Measurements from ENCODE around the gene EEF1AKMT3.

Gene EEF1AKMT3

DNA sequence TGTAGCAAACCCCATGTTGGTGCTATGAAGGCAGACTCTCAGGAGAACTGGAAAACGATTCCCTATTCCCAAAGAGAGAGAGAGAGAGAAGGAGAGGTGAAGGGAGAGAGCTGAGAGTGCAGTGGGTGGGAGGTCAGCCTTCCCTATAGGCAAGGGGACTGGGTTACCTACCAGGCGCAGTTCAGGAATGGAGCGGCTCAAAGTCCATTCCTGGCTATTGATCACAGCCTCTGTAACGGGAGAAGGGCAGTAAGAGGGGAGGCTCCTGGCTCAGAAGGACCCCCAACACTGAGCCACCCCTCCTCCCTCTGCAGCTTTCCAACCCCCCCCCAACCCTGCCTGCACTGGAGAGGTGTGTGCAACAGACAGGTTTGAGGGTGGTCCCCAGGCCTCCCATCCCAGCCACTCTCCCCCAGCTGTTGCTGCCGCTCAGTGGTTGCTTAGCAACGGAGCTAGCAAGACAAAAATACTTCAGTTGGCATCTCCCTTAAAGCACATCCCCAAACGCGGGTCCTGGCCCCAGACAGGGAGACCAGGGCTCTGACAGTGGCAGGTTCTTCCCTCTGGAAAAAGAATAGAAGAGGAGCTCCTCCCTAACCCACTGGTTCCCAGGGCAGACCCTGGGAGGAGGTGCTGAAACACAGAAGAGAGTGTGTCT, 37.1 kb upstream of the EEF1AKMT3 start:
- DNase-seq (ENCODE audit: low read depth, low spot score), result no peak

DNA sequence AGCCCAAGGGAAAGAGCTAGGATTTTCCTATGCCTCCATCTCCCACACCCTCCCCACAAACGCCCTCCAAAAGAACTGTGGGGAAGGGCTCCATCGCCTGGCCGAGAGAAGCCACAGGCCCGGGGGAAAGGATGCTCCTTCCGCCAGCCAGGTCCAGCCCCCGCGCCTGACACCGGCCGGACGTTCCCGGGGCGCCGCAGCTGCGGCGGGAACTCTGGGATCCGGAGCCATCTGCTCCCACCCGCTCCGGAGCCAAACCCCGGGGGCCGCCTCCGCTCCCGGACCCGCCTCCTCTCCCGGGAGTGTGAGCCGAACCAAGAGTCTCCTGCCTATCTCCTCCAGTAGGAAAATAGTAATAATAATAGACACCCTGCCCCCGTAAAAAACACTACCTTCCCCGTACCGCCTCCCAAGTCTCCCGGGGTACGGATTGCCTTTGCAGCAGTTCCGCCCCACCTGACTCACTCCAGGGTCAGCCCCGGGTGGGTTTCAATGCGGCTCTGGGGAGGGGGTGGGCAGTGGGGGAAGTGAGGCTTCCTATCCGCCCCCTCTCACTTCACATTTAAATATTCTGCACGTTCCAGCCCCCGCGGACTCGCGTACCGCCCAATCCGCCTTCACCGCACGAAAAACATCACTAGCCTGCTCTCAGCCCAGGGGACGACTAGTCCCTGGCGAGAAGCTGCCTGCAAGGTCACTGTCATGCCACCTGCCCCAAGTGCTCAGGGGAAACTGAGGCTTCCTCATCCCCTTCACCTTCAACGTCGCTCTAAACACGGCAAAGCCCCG, 36.3 kb upstream of the EEF1AKMT3 start:
- no peak for DNase-seq (ENCODE audit: low read depth, low spot score)

DNA sequence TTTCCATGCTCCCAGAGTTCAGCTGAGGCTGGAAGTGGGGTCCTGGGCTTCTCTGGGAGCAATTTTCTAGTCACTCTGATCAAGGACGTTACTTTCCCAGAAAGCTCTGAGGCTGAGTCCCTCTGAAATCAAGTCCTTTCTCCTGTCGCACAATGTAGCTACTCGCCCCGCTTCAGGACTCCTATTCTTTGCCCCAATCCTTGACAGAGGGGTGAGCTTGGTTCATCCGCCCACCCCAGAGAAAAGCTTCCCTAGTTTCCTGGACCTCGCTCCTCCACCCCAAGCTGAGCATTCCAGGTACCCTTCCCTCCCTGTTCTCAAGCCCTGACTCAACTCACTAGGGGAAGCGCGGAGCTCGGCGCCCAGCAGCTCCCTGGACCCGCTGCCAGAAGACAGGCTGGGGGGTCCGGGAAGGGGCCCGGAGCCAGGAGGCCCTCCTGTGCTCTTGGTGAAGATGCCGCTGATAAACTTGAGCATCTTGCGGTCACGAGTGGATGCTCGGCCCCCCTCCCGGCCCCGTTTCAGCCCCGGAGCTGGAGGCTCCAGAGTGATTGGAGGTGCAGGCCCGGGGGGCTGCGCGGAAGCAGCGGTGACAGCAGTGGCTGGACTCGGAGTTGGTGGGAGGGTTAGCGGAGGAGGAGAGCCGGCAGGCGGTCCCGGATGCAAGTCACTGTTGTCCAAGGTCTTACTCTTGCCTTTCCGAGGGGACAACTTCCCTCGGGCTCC, 35.5 kb upstream of the EEF1AKMT3 start:
- DNase-seq (ENCODE audit: low read depth, low spot score), result no peak

DNA sequence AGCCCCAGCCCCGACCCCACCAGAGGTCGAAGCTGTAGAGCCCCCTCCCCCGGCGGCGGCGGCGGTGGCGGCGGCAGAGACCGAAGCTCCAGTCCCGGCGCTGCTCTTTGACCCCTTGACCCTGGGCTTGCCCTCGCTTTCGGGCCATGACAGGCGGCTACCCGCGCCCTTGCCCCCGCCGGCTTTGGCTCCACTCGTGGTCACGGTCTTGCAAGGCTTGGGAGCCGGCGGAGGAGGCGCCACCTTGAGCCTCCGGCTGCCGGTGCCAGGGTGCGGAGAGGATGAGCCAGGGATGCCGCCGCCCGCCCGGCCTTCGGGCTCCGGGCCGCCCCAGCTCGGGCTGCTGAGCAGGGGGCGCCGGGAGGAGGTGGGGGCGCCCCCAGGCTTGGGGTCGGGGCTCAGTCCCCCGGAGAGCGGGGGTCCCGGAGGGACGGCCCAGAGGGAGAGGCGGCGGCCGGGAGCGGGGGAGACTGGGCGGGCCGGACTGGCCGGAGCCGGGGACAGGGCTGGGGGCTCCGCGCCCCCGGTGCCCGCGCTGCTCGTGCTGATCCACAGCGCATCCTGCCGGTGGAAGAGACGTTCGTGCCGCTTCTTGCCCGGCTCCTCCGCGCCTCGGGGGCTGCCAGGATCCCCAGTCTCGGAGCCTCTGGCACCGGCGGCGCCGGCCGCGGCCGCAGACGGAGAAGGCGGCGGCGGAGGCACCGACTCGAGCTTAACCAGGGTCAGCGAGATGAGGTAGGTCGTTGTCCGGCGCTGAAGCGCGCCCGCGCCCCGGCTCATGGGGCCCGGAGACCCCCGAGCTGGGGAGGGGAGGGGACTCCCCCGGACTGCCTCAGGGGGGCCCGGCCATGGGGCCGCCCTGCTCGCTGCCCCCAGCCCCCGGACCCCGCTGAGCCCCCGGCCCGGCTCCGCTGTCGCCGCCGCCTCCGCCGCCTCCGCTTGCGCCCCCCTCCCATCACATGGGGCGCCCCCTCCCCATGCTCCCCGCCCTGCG, 34.6 kb upstream of the EEF1AKMT3 start:
- no peak for DNase-seq (ENCODE audit: low read depth, low spot score)

DNA sequence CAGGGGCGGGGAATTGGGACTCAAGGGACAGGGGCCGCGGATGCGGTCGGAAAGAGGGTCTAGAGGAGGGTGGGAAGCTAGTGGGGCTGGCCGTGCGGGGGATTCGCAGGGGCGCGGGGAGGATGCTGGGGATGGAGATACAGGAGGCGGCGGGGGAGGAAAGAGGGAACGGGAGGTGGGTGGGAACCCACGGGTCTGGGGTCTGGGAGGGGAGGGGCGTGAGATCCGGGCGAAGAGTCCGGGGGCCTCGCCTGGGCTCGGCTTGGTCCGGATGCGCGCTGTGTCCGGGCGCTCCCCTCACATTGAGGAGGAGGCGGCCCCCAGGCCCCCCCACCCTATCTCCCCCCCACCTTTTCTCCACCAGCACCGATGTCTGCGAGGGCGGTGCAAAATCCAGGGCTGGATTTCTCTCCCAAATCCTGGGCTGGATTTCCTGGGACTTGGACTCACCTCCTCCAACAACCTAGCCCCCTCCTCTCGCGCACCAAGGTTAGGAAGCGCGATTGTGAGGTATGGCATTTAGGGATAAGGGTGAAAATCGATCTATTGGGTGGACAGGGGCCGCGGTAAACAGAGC, 33.7 kb upstream of the EEF1AKMT3 start, which contains the start of gene AGAP2:
TSS of gene AGAP2 (minus strand) at position 82 of the 577 bp plus-strand sequence. CDS start 496 bp downstream, outside the sequence.
- no peak for DNase-seq (ENCODE audit: low read depth, low spot score)

DNA sequence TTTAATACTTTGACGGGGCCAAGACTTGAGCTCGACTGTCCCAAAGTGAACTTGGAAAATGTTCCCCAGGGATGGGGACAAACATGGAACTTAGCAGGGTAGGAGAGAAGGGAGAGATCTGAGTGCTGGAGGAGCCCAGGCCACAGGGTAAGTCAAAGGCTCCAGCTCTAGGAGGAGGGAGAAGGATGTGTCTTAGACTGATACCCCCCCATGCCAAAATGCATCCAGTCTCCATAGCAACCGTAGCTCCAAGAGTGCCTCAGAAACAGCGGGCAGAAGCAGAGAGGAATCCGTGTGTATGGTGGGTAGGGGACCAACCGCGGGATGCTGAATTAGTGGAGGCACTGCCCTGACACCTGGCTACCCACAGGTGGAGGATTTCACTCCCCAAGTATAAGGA, 33.0 kb upstream of the EEF1AKMT3 start:
- DNase-seq (ENCODE audit: low read depth, low spot score), result no peak

DNA sequence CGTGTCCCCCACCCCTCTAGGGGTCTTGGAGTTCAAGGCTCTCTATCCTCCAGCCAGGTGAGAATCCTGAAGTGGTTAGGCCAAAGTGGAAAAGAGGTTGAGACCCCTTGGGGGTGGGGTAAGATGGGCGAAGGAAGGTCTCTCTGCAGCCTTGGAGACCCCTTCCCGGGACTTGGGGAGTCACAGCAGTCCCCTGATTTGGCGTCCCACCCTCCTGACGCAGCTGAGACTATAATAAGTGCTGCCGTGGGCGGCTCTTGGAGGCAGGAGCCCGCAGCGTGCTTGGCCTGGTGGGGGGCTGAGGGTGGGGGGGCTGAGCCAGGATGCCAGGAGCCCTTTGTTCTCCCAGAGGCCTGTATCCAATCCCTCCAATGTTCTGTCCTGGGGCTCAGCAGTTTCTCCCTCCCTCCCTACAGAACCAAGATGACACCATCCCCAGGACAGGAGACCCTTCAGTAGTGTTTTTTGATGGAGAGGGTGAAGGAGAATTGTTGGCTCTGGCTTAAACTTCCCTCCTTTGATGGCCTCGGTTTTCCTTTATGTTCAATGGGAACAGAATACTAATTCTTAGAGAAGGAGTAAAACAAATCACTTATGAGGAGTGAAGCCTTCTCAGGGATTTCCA, 32.4 kb upstream of the EEF1AKMT3 start:
- no peak for DNase-seq (ENCODE audit: low read depth, low spot score)

DNA sequence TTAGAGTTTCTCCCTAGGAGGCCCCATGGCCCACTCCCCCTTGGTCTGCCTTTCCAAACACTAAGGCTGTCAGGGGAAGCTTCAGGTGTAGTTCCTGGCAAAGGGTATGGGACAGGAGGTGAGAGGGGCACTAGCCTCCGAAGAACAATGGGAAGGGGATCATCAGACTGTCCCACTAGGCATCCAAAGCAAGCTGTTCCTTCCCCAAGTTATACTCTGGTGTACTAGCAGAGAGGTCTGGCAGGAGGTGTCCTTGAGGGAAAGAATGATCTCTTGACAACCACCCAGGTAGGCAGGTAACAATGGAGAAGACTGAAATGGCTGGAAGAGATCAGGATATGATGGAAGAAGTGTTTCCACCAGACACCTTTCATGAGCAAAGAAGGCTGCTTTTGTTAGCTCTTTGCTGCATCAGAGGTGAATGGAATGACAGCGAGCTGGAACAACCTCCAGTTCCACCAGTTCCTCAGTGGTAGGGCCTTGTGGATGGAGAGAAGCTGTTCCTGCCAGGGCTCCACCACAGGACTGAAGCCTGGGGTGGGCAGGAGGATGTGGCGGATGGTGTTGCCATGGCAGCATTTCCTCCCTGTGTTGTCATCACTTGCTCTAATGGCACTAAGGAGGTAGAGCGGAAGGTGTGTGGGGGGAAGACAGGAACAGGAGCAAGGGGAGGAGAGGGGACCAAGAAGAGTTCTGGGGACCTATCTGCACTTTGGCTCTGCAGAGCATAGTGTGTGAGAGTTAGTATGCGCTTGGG, 31.6 kb upstream of the EEF1AKMT3 start:
- no peak for DNase-seq (ENCODE audit: low read depth, low spot score)

DNA sequence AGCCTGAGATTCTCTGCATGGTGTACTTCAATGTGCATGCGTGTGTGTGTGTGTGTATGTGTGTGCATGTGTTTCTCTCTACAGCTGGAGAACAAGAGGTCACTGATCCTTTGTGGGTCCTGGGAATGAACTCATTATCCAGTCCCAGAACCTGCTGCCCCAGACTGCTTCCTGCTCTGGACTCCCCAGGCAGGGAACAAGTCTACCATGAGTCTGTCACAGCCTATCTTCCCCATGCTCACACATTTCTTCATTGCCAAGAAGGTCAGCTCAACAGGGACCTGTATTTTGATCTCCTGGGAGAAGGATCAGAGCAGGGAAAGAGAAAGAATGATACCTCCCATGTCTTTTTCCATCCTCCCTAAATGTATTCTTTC, 31.0 kb upstream of the EEF1AKMT3 start:
- no peak for DNase-seq (ENCODE audit: low read depth, low spot score)

DNA sequence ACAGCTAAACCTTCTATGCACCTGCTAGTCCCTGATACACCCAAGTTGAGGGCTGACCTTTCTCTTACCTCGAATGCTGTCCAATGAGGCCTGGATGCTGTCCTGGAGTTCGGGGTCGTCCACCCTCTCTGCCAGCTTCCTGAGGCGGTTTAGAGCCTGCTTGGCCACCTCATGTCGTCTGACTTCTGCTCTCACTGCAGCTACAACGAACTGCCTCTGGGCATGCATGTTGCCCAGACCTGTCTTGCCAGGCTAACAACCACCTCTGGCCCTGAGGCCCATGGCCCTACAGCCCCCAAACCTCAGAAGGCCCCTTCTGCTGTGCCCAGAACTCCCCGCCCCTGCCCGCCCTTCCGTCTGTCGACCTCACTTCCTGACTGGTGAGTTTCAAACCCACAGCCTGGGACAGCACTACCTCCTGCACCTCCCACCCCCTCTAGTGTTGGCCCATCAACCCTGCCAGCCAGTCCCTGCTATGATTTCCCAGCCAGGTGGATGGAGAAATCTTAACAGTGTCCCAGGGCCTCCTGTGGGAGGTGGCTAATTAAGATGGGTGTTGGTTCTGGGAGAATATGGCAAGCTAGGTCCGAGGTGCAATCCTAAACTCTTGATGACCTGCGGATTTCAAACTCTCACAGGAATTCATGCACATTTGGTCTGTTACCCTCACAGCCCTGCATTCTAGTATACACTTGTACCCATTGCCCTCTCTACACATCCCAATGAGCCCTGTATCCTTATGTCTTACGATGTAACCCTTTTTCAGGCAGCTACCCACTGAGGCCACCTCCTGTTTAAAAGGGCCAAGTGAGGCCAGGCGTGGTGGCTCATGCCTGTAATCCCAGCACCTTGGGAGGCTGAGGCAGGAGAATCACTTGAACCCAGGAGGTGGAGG, 30.3 kb upstream of the EEF1AKMT3 start:
- no peak for DNase-seq (ENCODE audit: low read depth, low spot score)

DNA sequence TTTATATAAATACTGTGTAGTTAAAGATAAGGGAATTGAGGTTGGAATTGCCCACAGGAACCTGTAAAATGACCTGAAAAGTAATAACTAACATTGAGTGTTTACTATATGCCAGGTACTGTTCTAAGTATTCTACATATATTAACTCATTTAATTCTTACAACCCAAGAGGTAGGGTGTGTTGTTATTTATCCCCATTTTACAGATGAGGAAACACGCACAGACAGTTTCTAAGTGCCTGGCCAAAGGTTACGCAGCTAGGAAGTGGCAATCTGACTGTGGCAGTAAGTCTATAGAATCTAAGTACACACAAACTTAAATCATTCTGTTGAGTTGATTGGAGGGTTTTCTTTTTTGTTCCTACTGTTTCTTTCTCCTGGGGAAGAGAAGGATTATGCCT, 28.6 kb upstream of the EEF1AKMT3 start:
- DNase-seq (ENCODE audit: low read depth, low spot score), result no peak

DNA sequence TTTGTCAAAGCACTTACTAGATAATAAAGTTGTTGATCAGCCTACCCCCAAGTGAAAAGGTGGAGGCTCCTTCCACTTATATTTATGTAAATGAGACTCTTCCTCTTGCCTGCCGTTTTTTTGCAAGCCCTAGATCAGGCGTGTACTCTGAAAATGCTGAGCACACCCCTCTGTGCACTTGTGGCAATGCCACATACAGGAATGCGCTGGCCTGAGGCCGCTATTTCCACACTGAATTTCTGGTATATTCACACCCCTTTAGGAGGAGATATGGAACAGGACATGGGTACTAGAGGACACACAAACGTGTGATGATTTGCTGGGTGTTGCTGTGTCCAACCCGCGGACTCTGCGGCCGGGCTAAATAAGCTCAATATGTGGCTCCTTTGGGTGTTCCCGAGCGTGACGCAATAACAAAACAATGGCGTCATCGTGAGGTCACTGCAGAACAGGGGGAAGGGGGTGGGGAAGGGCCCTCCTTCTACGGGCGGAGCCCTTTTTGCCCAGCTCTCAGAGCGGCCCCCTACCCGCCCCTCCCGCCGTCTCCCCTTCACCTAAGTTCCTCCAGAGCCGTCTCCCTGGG, 28.1 kb upstream of the EEF1AKMT3 start:
- DNase-seq (ENCODE audit: low read depth, low spot score), result no peak

DNA sequence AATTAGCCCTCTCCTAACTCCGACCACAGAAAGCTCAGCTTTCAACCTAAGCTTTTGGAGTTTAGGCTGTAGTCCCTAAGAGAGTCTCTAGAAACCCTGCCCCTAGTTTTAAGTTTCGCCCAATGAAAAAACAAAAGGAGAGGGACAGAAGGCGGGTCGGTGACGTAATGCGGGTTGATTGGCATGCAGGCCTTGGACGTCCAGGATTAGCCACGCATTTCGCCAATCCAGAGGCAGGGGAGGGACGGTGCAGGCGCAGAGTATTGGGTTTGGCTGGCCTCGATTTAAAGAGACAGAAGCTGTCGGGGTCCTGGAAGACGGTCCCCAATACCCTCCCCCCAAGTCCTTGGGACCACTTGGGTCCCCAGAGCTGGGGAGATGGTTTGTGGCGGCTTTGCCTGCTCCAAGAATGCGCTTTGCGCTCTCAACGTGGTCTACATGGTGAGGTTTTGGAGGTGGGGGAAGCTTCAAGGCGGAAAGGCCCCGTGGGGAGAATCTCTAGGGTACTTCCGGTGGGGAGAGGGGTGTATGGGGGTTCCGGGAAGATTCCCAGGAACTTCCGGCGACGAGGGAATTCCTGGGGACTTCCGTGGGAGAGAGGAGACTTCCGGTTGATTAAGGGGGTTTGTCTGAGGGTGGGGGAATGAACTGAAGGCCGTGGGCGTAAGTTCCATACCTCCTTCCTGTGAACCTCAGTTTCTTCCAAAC, 27.5 kb upstream of the EEF1AKMT3 start, which contains the start of gene TSPAN31:
TSS of gene TSPAN31 (plus strand) at position 263 of the 708 bp plus-strand sequence. CDS start at position 379, 116 bp downstream.
- peak; percentile 94 for DNase-seq (ENCODE audit: low read depth, low spot score)

DNA sequence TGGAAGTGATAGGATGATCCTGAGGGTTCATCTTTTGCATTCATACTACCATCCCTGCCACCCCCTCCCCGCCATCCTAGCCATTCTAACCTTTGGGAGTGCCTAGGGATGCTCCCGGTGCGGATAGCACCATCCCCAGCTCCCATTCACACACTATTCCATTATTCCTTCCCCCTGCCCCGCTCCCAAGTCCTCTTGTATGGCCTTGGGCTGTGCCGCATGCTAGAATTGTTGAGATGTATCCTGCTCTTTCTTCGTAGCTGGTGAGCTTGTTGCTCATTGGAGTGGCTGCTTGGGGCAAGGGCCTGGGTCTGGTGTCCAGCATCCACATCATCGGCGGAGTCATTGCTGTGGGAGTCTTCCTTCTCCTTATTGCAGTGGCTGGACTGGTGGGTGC, 26.9 kb upstream of the EEF1AKMT3 start:
- DNase-seq (ENCODE audit: low read depth, low spot score), result no peak

DNA sequence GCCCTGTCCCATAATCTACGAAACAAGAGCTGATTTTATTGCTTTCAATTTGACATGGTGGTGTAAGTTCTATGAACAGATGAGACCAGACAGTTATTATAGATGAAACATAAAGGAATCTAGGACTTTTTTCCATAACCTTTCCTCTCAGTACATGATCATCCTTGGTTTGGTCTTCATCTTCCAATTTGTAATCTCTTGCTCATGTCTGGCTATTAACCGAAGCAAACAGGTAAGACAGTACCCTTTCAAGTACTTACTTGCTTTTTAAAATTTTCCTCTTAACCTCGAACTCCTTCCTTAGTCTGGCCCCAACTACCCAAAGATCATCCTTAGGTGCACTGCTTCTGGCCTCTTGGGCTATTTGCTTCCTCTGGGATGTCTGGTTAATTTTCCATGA, 26.4 kb upstream of the EEF1AKMT3 start:
- no peak for DNase-seq (ENCODE audit: low read depth, low spot score)

DNA sequence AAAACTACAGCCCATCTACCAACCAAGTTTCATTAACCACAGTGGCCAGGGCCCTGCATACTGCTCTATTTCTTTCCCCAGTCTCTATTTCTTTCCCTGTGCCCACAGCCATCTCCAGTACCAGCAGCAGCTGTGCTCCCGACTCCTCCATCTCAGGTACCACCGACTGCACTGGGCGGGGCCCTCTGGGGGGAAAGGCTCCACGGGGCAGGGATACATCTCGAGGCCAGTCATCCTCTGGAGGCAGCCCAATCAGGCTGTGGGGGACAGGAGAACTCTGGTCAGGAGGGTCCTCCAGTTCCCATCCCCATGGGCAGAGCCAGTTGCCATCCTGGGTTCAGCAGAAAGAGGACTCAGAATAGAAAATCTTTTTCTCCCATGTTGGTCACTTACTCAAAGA, 23.4 kb upstream of the EEF1AKMT3 start:
- DNase-seq (ENCODE audit: low read depth, low spot score), result no peak

DNA sequence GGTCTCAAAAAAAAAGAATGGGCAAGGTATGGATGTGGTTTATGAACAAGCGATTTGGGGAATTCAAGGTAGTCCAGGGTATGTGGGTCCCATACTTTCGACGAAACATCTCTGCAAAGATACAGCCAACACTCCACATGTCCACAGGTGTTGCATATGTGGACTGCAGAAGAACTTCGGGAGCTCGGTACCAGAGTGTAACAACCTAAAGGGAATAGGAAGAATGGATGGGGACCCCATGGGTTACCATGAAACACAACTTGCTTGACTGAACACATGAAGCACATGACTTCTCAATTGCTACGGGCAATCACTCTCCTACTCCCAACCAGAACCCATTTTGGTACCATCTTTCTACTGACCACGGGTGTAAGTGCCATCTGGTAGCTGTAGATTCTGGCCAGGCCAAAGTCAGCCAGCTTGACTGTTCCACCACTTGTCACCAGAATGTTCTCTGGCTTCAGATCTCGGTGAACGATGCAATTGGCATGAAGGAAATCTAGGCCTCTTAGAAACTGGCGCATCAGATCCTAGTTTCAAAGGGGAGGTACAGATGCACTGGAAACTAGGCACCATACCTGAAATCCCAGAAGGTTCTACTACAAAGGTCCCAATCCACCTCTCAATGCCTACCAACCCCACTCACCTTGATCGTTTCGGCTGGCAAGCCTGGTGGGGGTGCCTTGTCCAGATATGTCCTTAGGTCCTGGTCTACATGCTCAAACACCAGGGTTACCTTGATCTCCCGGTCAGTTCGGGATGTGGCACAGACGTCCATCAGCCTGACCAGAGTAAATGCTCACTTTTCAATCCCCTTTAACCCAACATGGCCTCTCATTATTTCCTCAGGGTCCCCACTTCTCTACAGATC, 21.6 kb upstream of the EEF1AKMT3 start:
- DNase-seq (ENCODE audit: low read depth, low spot score), result no peak

Data from smooth muscle cell of the brain vasculature (primary cell).